OCI-LY3 (cell line): ENCODE data around the gene E2F6.

Experiments used
- H2AFZ ChIP-seq: fragments of 200-600, 300-600 bp; shearing (Covaris generic); 2 replicates; pipeline ENCODE4 v1.6.0; 2014; ENCODE audit warnings: antibody characterized with exemption, low read depth, low read length
- H3K27ac ChIP-seq: fragments of 200-600, 300-600 bp; sonication (generic); 2 replicates; pipeline ENCODE4 v1.5.1; 2014; ENCODE audit warnings: mild to moderate bottlenecking, low read length, moderate library complexity, mixed read lengths
- H3K27me3 ChIP-seq: fragments of 200-600, 300-600 bp; sonication (generic); 2 replicates; pipeline ENCODE4 v1.6.1; 2014; ENCODE audit warnings: low read depth, low read length, mixed read lengths
- H3K36me3 ChIP-seq: fragments of 200-600, 300-600 bp; sonication (generic); replicated peaks from 2 replicates; pipeline ENCODE3; 2014; ENCODE audit warnings: low read depth, low read length, mixed read lengths
- H3K4me1 ChIP-seq: fragments of 300-600, 200-600 bp; sonication (generic); 2 replicates; pipeline ENCODE4 v1.6.1; 2014; ENCODE audit warnings: low read length, mixed read lengths
- H3K4me2 ChIP-seq: fragments of 200-600, 300-600 bp; sonication (generic); 2 replicates; pipeline ENCODE4 v1.6.1; 2014; ENCODE audit warnings: low read length, mixed read lengths
- H3K4me3 ChIP-seq: fragments of 300-600, 200-600 bp; sonication (generic); 2 replicates; pipeline ENCODE4 v1.5.1; 2014; ENCODE audit warnings: antibody characterized with exemption, mild to moderate bottlenecking, low read length, moderate library complexity
- H3K79me2 ChIP-seq: fragments of 300-600, 200-600 bp; shearing (Covaris generic); 2 replicates; pipeline ENCODE4 v1.6.1; 2014; ENCODE audit warnings: mild to moderate bottlenecking, low read length, mixed read lengths
- H3K9ac ChIP-seq: fragments of 300-600, 200-600 bp; shearing (Covaris generic); 2 replicates; pipeline ENCODE4 v1.6.0; 2014; ENCODE audit warnings: mild to moderate bottlenecking, low read length, moderate library complexity
- H3K9me3 ChIP-seq: fragments of 200-600, 300-600 bp; shearing (Covaris generic); 2 replicates; pipeline ENCODE4 v1.6.1; 2014; ENCODE audit warnings: low read length, mixed read lengths; ENCODE audit not compliant: insufficient read depth
- H4K20me1 ChIP-seq: fragments of 200-600, 300-600 bp; sonication (generic); 2 replicates; pipeline ENCODE4 v1.6.1; 2016; ENCODE audit warnings: low read length, mixed read lengths; ENCODE audit not compliant: insufficient read depth
- CTCF ChIP-seq: fragments of 200-600, 300-600 bp; sonication (generic); IDR thresholded peaks from 2 replicates; pipeline ENCODE4 v1.5.1; 2014; ENCODE audit warnings: antibody characterized with exemption, low read length, low read depth
- EZH2phosphoT487 ChIP-seq: fragments of 200-600 bp; shearing (Covaris generic); IDR thresholded peaks from 2 replicates; pipeline ENCODE4 v1.6.1; 2018; ENCODE audit warnings: antibody characterized with exemption, mixed run types, low read depth

The E2F6 gene

GRCh38 chr2:11437602-11438001 is 28.4 kb downstream of the E2F6 start:
- Histone ChIP-seq H3K9me3 (peaks cover 5% of the 10 kb centered on the region; the same call in 1 of the 2 replicates), H2AFZ (no peak overlapping the region), H3K79me2 (no peaks in the 10 kb centered on the region), H3K4me3 (no peak overlapping the region), H3K27ac (no peak overlapping the region), H3K27me3 (no peaks in the 10 kb centered on the region), H4K20me1 (no peaks in the 10 kb centered on the region), H3K4me1 (no peaks in the 10 kb centered on the region), H3K9ac (no peak overlapping the region), H3K36me3 (peaks cover 46% of the 10 kb centered on the region), H3K4me2 (no peak overlapping the region)
- TF ChIP-seq CTCF, result no peak
- no peak for TF ChIP-seq EZH2phosphoT487

GRCh38 chr2:11435036-11435435 is 30.9 kb downstream of the E2F6 start:
- Histone ChIP-seq H3K79me2 (no peaks in the 10 kb centered on the region), H3K4me3 (no peak overlapping the region), H4K20me1 (no peaks in the 10 kb centered on the region), H3K4me2 (no peak overlapping the region), H3K4me1 (no peaks in the 10 kb centered on the region), H2AFZ (no peak overlapping the region), H3K27me3 (no peaks in the 10 kb centered on the region), H3K27ac (no peak overlapping the region), H3K36me3 (peaks cover 32% of the 10 kb centered on the region), H3K9ac (no peak overlapping the region), H3K9me3 (no peaks in the 10 kb centered on the region)
- no peak for TF ChIP-seq EZH2phosphoT487
- TF ChIP-seq CTCF, result no peak

- Histone ChIP-seq H3K36me3 (peaks cover 30% of the 10 kb centered on the region), H3K79me2 (no peaks in the 10 kb centered on the region), H3K4me3 (no peak overlapping the region), H3K4me1 (no peaks in the 10 kb centered on the region), H3K27me3 (no peaks in the 10 kb centered on the region), H4K20me1 (no peaks in the 10 kb centered on the region), H3K4me2 (no peak overlapping the region), H3K9me3 (no peaks in the 10 kb centered on the region), H2AFZ (no peak overlapping the region), H3K9ac (no peak overlapping the region), H3K27ac (no peak overlapping the region)
- TF ChIP-seq CTCF (no peak), EZH2phosphoT487 (no peak)
Measured at GRCh38 chr2:11434443-11434842, 31.5 kb downstream of the E2F6 start.

GRCh38 chr2:11433822-11434221 is 32.1 kb downstream of the E2F6 start:
- H3K79me2 ChIP-seq, result no peaks in the 10 kb centered on the region
- no peak overlapping the region for H3K9ac ChIP-seq
- H2AFZ ChIP-seq, result no peak overlapping the region
- H3K36me3 ChIP-seq, result peaks cover 25% of the 10 kb centered on the region
- no peaks in the 10 kb centered on the region for H3K27me3 ChIP-seq
- TF ChIP-seq CTCF, result no peak
- no peak for TF ChIP-seq EZH2phosphoT487
- H3K9me3 ChIP-seq, result no peaks in the 10 kb centered on the region
- no peak overlapping the region for H3K27ac ChIP-seq
- H4K20me1 ChIP-seq, result no peaks in the 10 kb centered on the region
- H3K4me1 ChIP-seq, result no peaks in the 10 kb centered on the region
- no peak overlapping the region for H3K4me3 ChIP-seq
- H3K4me2 ChIP-seq, result no peak overlapping the region
